Upper lobe of left lung (tissue), 4 donors: ENCODE measurements around the gene TUBA1C.
"Not testable (repeated sequence)": the region's sequence is repeated elsewhere in the genome, so short reads cannot be mapped to it uniquely, and the experiment has no call there.

Source experiments
- EP300 ChIP-seq, 4 donors: sonication (generic); formaldehyde crosslinking; IDR thresholded peaks; one replicate each; pipeline ENCODE4 v1.5.1; 2017; ENCODE audit warnings: antibody characterized with exemption in 4 of 4, control low read depth in 2 of 4
- POLR2A ChIP-seq, 4 donors: fragments of 450-650 bp; IDR thresholded peaks; one replicate each; pipeline ENCODE4 v1.5.1; 2016 to 2017; ENCODE audit warnings: antibody characterized with exemption in 4 of 4, mild to moderate bottlenecking in 2 of 4
- TF ChIP-seq, protein P1 (sequence below), 6 experiments: fragments of 450-650 bp in 4 of 6; fragments of 200-600 bp in 2 of 6; sonication (generic) in 2 of 6; IDR thresholded peaks; one replicate each; pipeline ENCODE4 v1.5.1; 2016 to 2019; ENCODE audit warnings: antibody characterized with exemption in 6 of 6

DNA sequence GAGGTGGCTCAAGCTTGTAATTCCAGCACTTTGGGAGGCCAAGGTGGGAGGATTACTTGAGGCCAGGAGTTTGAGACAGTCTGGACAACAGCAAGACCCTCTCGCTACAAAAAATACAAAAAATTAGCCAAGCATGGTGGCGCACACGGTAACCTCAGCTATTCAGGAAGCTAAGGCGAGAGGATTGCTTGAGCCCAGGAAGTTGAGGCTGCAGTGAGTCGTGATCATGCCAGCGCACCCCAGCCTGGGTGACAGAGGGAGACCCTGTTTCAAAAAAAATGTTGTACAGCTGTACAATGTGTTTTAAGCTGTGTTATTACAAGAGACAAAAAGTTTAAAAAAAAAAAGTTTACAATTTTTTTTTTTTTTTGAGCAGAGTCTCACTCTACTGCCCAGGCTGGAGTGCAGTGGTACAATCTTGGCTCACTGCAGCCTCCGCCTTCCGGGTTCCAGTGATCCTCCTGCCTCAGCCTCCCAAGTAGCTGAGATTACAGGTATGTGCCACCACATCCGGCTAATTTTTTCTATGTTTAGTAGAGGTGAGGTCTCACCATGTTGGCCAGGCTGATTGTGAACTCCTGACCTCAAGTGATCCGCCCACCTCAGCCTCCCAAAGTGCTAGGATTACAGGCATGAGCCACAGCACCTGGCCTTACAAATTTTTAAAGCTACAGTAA is 7.2 kb upstream of the TUBA1C start:
- TF ChIP-seq, protein P1, sequence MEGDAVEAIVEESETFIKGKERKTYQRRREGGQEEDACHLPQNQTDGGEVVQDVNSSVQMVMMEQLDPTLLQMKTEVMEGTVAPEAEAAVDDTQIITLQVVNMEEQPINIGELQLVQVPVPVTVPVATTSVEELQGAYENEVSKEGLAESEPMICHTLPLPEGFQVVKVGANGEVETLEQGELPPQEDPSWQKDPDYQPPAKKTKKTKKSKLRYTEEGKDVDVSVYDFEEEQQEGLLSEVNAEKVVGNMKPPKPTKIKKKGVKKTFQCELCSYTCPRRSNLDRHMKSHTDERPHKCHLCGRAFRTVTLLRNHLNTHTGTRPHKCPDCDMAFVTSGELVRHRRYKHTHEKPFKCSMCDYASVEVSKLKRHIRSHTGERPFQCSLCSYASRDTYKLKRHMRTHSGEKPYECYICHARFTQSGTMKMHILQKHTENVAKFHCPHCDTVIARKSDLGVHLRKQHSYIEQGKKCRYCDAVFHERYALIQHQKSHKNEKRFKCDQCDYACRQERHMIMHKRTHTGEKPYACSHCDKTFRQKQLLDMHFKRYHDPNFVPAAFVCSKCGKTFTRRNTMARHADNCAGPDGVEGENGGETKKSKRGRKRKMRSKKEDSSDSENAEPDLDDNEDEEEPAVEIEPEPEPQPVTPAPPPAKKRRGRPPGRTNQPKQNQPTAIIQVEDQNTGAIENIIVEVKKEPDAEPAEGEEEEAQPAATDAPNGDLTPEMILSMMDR (IDR thresholded peaks at IDR 0.05) = not testable (repeated sequence)
- TF ChIP-seq EP300, POLR2A (IDR thresholded peaks at IDR 0.05): not testable (repeated sequence)
